Raji (cell line): ENCODE results near the gene CTXND2.

Source experiments
- POLR2A ChIP-seq: IDR thresholded peaks from 2 replicates; pipeline ENCODE4 v1.6.1; 2011; ENCODE audit warnings: low read depth, low read length, control low read depth; ENCODE audit not compliant: insufficient read depth

The CTXND2 gene

GRCh38 chr1:150887018-150887417, at the start of gene CTXND2:
CTXND2 (plus strand) TSS chr1:150887136; CDS start chr1:150912315, 25,179 bp downstream.
- TF ChIP-seq POLR2A, result no peak

- TF ChIP-seq POLR2A, result no peak
These were observed 45.3 kb upstream of the CTXND2 start for GRCh38 chr1:150841626-150842025.

GRCh38 chr1:150842343-150842742, 44.6 kb upstream of the CTXND2 start:
- TF ChIP-seq POLR2A, result no peak

GRCh38 chr1:150842964-150843363, 44.0 kb upstream of the CTXND2 start:
- no peak for TF ChIP-seq POLR2A

- TF ChIP-seq POLR2A, result no peak
These were observed 43.5 kb upstream of the CTXND2 start for GRCh38 chr1:150843474-150843873.

- TF ChIP-seq POLR2A, result no peak
These were observed 40.3 kb upstream of the CTXND2 start for GRCh38 chr1:150846473-150847146.

GRCh38 chr1:150863724-150864123, 23.2 kb upstream of the CTXND2 start:
- TF ChIP-seq POLR2A, result no peak

- TF ChIP-seq POLR2A, result no peak
These were observed 17.3 kb upstream of the CTXND2 start for GRCh38 chr1:150869683-150870082.

- no peak for TF ChIP-seq POLR2A
These were observed 14.4 kb upstream of the CTXND2 start for GRCh38 chr1:150872572-150872971.

- TF ChIP-seq POLR2A, result no peak
These were observed 13.4 kb upstream of the CTXND2 start for GRCh38 chr1:150873521-150873920.

- no peak for TF ChIP-seq POLR2A
These were observed 12.3 kb upstream of the CTXND2 start for GRCh38 chr1:150874455-150875196.

GRCh38 chr1:150875197-150876118, 11.5 kb upstream of the CTXND2 start:
- TF ChIP-seq POLR2A, result no peak

GRCh38 chr1:150876119-150876454, 10.8 kb upstream of the CTXND2 start:
- no peak for TF ChIP-seq POLR2A

- no peak for TF ChIP-seq POLR2A
These were observed 5.4 kb upstream of the CTXND2 start for GRCh38 chr1:150881331-150882070.

- no peak for TF ChIP-seq POLR2A
These were observed 1.8 kb downstream of the CTXND2 start for GRCh38 chr1:150888727-150889126.
